Fibroblast of villous mesenchyme (primary cell): ENCODE measurements around the gene PCGF2. TPM values are rescaled to one million over a fixed set of nuclear protein-coding genes. Genes with fewer than 3 reads are reported as not detected.

Experiments
- DNase-seq: peaks from one replicate; pipeline ENCODE4 v3.0.0-alpha.2; 2010; ENCODE audit warnings: low read depth
- H3K4me3 ChIP-seq: 2 replicates; pipeline ENCODE4 v1.5.1; 2011; ENCODE audit warnings: low read depth, mild to moderate bottlenecking, low read length
- CTCF ChIP-seq: IDR thresholded peaks from 2 replicates; pipeline ENCODE4 v1.5.1; 2012; ENCODE audit warnings: low read depth, mild to moderate bottlenecking, low read length; ENCODE audit not compliant: insufficient read depth
- total RNA-seq: library from RNA; depleted of rRNA; stranded (reverse); fragments of >200 nt; gene quantifications from 2 replicates; pipeline ENCODE4 v1.2.3, GENCODE V29; 2012

Gene PCGF2
- total RNA-seq, 1 donor: 7.8 TPM

- DNase-seq: no peak
- peak overlapping the region; percentile 78 for H3K4me3 ChIP-seq
- no peak for TF ChIP-seq CTCF
Measured at GRCh38 chr17:38705523-38705802, 42.7 kb downstream of the PCGF2 start.

GRCh38 chr17:38704606-38705522 lies 43.3 kb downstream of the PCGF2 start, which contains the start of gene MLLT6:
Gene MLLT6 (plus strand): TSS chr17:38705273. CDS start chr17:38705633, 360 bp downstream.
- no peak for TF ChIP-seq CTCF
- DNase-seq: peak; percentile 78
- peak within 1 kb of the TSS; percentile 78 for H3K4me3 ChIP-seq

- peak overlapping the region; percentile 78 for H3K4me3 ChIP-seq
- DNase-seq: peak; percentile 45
- TF ChIP-seq CTCF: no peak
Measured at GRCh38 chr17:38703742-38704605, 44.2 kb downstream of the PCGF2 start.

- TF ChIP-seq CTCF: no peak
- no peak for DNase-seq
- H3K4me3 ChIP-seq: peak overlapping the region; percentile 78
Measured at GRCh38 chr17:38702916-38703741, 45.0 kb downstream of the PCGF2 start.

- DNase-seq: peak; percentile 83
- peak overlapping the region; percentile 78 for H3K4me3 ChIP-seq
- no peak for TF ChIP-seq CTCF
Measured at GRCh38 chr17:38702166-38702915, 45.8 kb downstream of the PCGF2 start.
